Esophagus squamous epithelium (tissue), 4 donors: ENCODE measurements around the gene RALGPS2.

Experiments
- POLR2A ChIP-seq, 4 donors: fragments of 450-650 bp; IDR thresholded peaks; one replicate each; pipeline ENCODE4 v1.6.1; 2017; ENCODE audit warnings: antibody characterized with exemption in 4 of 4, mild to moderate bottlenecking in 4 of 4, moderate library complexity in 3 of 4
- TF ChIP-seq, protein P1 (sequence below), 6 experiments: fragments of 450-650 bp in 4 of 6; fragments of 200-600 bp in 2 of 6; sonication (generic) in 2 of 6; IDR thresholded peaks; one replicate each; pipeline ENCODE4 v1.5.1; 2016 to 2019; ENCODE audit warnings: antibody characterized with exemption in 6 of 6, mild to moderate bottlenecking in 4 of 6, moderate library complexity in 4 of 6

DNA sequence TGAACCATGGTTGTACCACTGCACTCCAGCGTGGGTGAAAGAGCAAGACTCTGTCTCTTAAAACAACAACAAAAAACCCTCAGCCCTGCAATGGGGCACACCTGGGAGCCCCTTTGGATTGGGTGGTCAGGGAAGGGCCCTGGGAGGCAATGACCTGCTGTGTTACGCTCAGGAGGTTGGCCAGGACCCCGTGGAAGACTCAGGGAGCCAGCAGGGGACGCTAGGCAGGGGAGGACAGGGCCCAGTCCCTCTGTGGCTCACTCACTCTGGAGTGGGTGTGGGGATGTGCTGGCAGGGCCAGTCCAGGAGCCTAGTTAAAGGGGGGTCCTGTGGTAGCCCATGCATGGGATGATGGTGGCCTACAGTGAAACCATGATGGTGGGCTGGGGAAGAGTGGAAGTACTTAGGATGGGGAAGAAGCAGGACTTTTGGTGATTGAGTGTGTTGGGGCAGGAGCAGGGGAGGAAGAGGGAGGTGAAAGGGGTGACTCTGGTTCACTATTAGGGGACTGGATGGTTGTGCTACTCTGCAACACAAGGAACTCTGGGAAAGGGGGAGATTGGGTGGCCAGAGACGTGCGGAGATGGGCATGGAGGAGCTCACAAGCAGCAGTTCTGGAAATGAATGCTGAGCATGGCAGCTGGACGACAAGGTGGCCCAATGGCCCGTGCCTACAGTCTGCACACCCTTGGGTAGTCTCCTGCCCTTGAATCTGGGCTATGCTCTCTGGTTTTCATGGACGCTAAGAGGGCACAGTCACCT, 244.4 kb downstream of the RALGPS2 start:
- TF ChIP-seq POLR2A (IDR thresholded peaks at IDR 0.05): no peak
- TF ChIP-seq, protein P1, sequence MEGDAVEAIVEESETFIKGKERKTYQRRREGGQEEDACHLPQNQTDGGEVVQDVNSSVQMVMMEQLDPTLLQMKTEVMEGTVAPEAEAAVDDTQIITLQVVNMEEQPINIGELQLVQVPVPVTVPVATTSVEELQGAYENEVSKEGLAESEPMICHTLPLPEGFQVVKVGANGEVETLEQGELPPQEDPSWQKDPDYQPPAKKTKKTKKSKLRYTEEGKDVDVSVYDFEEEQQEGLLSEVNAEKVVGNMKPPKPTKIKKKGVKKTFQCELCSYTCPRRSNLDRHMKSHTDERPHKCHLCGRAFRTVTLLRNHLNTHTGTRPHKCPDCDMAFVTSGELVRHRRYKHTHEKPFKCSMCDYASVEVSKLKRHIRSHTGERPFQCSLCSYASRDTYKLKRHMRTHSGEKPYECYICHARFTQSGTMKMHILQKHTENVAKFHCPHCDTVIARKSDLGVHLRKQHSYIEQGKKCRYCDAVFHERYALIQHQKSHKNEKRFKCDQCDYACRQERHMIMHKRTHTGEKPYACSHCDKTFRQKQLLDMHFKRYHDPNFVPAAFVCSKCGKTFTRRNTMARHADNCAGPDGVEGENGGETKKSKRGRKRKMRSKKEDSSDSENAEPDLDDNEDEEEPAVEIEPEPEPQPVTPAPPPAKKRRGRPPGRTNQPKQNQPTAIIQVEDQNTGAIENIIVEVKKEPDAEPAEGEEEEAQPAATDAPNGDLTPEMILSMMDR (IDR thresholded peaks at IDR 0.05): no peak
